H9 (cell line): ENCODE results near the gene PNO1. TPM values are rescaled to one million over a fixed set of nuclear protein-coding genes. Genes with fewer than 3 reads are reported as not detected.

Experiments
- DNase-seq: peaks from one replicate; pipeline ENCODE4 v3.0.0-alpha.2; 2017
- H2AFZ ChIP-seq: one replicate; pipeline ENCODE4 v1.6.1; 2013; ENCODE audit warnings: mild to moderate bottlenecking, low read length, control low read depth, moderate library complexity
- H2AK5ac ChIP-seq: 2 replicates; pipeline ENCODE4 v1.6.1; 2013; ENCODE audit warnings: low read length, control low read depth, mixed read lengths; ENCODE audit not compliant: insufficient read length
- H2BK120ac ChIP-seq: one replicate; pipeline ENCODE4 v1.6.1; 2013; ENCODE audit warnings: low read depth, mild to moderate bottlenecking, low read length, control low read depth, inconsistent platforms; ENCODE audit not compliant: poor library complexity, severe bottlenecking
- H2BK12ac ChIP-seq: 2 replicates; pipeline ENCODE4 v1.6.1; 2013; ENCODE audit warnings: low read length, control low read depth, mixed read lengths, low read depth; ENCODE audit not compliant: insufficient read length
- H2BK15ac ChIP-seq: 2 replicates; pipeline ENCODE4 v1.6.1; 2013; ENCODE audit warnings: low read depth, low read length, control low read depth
- H2BK20ac ChIP-seq: one replicate; pipeline ENCODE4 v1.6.1; 2013; ENCODE audit warnings: low read depth, mild to moderate bottlenecking, low read length, control low read depth, inconsistent platforms; ENCODE audit not compliant: poor library complexity, severe bottlenecking
- H2BK5ac ChIP-seq: 2 replicates; pipeline ENCODE4 v1.6.1; 2013; ENCODE audit warnings: low read length, control low read depth, mixed read lengths; ENCODE audit not compliant: insufficient read length
- H3K14ac ChIP-seq: 2 replicates; pipeline ENCODE4 v1.6.1; 2013; ENCODE audit warnings: low read length, control low read depth; ENCODE audit not compliant: insufficient read depth
- H3K18ac ChIP-seq: 2 replicates; pipeline ENCODE4 v1.6.1; 2013; ENCODE audit warnings: low read depth, mild to moderate bottlenecking, mixed read lengths, low read length, control low read depth; ENCODE audit not compliant: insufficient read length
- H3K23ac ChIP-seq: 2 replicates; pipeline ENCODE4 v1.6.1; 2013; ENCODE audit warnings: low read length, control low read depth, mixed read lengths, low read depth; ENCODE audit not compliant: insufficient read length
- H3K23me2 ChIP-seq: 2 replicates; pipeline ENCODE4 v1.6.1; 2013; ENCODE audit warnings: low read depth, mild to moderate bottlenecking, mixed read lengths, low read length, control low read depth; ENCODE audit not compliant: insufficient read length, poor library complexity, severe bottlenecking
- H3K27ac ChIP-seq: 2 replicates; pipeline ENCODE4 v1.5.1; 2013; ENCODE audit warnings: low read length, control low read depth, mixed read lengths, low read depth; ENCODE audit not compliant: insufficient read length
- H3K27me3 ChIP-seq: 2 replicates; pipeline ENCODE4 v1.6.1; 2013; ENCODE audit warnings: low read length, control low read depth, inconsistent platforms; ENCODE audit not compliant: insufficient read depth
- H3K4ac ChIP-seq: 2 replicates; pipeline ENCODE4 v1.6.1; 2013; ENCODE audit warnings: low read depth, mild to moderate bottlenecking, control low read depth, inconsistent platforms, low read length, moderate library complexity
- H3K4me1 ChIP-seq: 2 replicates; pipeline ENCODE4 v1.6.1; 2013; ENCODE audit warnings: low read length, control low read depth, inconsistent platforms; ENCODE audit not compliant: insufficient read depth
- H3K4me2 ChIP-seq: 2 replicates; pipeline ENCODE4 v1.6.1; 2013; ENCODE audit warnings: low read length, control low read depth, mixed read lengths; ENCODE audit not compliant: insufficient read length, insufficient read depth
- H3K56ac ChIP-seq: 2 replicates; pipeline ENCODE4 v1.6.1; 2013; ENCODE audit warnings: low read depth, mild to moderate bottlenecking, mixed read lengths, low read length, control low read depth; ENCODE audit not compliant: insufficient read length
- H3K79me1 ChIP-seq: 2 replicates; pipeline ENCODE4 v1.6.1; 2013; ENCODE audit warnings: low read depth, mild to moderate bottlenecking, moderate library complexity, low read length, control low read depth, inconsistent platforms; ENCODE audit not compliant: insufficient read depth, poor library complexity, severe bottlenecking
- H3K79me2 ChIP-seq: 2 replicates; pipeline ENCODE4 v1.6.1; 2013; ENCODE audit warnings: low read length, control low read depth, inconsistent platforms; ENCODE audit not compliant: insufficient read depth
- H3K9ac ChIP-seq: 2 replicates; pipeline ENCODE4 v1.6.1; 2013; ENCODE audit warnings: low read length, control low read depth, mixed read lengths; ENCODE audit not compliant: insufficient read length; ENCODE audit errors: extremely low read depth
- H3K9me3 ChIP-seq: one replicate; pipeline ENCODE4 v1.6.1; 2013; ENCODE audit warnings: low read depth, low read length, inconsistent platforms; ENCODE audit not compliant: control insufficient read depth
- H3T11ph ChIP-seq: one replicate; pipeline ENCODE4 v1.6.1; 2013; ENCODE audit warnings: mild to moderate bottlenecking, low read length, control low read depth, inconsistent platforms
- H4K20me1 ChIP-seq: one replicate; pipeline ENCODE4 v1.6.1; 2013; ENCODE audit not compliant: control insufficient read depth, insufficient read length, insufficient read depth
- H4K5ac ChIP-seq: 2 replicates; pipeline ENCODE4 v1.6.1; 2013; ENCODE audit warnings: low read depth, mild to moderate bottlenecking, mixed read lengths, low read length, control low read depth; ENCODE audit not compliant: insufficient read length
- H4K8ac ChIP-seq: replicated peaks from 2 replicates; pipeline ENCODE4 v1.6.1; 2013; ENCODE audit warnings: low read length, control low read depth, mixed read lengths, low read depth; ENCODE audit not compliant: insufficient read length
- H4K91ac ChIP-seq: 2 replicates; pipeline ENCODE4 v1.6.1; 2013; ENCODE audit warnings: low read depth, mild to moderate bottlenecking, moderate library complexity, mixed read lengths, low read length, control low read depth; ENCODE audit not compliant: insufficient read length
- H3K27ac Mint-ChIP-seq, 3 experiments: 2 replicates in 2 of 3; 3 replicates in 1 of 3; pipeline ENCODE4 v1.8.0; 2020 to 2021; ENCODE audit warnings: mixed read lengths in 3 of 3, mild to moderate bottlenecking in 1 of 3, moderate library complexity in 1 of 3
- H3K27me3 Mint-ChIP-seq: 2 replicates; pipeline ENCODE4 v1.8.0; 2021; ENCODE audit warnings: low read depth, mild to moderate bottlenecking, moderate library complexity, mixed read lengths
- H3K36me3 Mint-ChIP-seq, 3 experiments: 2 replicates in 2 of 3; 3 replicates in 1 of 3; pipeline ENCODE4 v1.8.0; 2020 to 2021; ENCODE audit warnings: low read depth in 3 of 3, mixed read lengths in 3 of 3; ENCODE audit not compliant: insufficient read depth in 1 of 3
- H3K4me1 Mint-ChIP-seq, 2 experiments: 2 replicates each; pipeline ENCODE4 v1.8.0; 2020; ENCODE audit warnings: mixed read lengths in 2 of 2
- H3K4me3 Mint-ChIP-seq, 2 experiments: 2 replicates in 1 of 2; 3 replicates in 1 of 2; pipeline ENCODE4 v1.8.0; 2020 to 2021; ENCODE audit warnings: mild to moderate bottlenecking in 2 of 2, mixed read lengths in 2 of 2, moderate library complexity in 1 of 2
- H3K9me3 Mint-ChIP-seq, 2 experiments: 2 replicates in 1 of 2; 3 replicates in 1 of 2; pipeline ENCODE4 v1.8.0; 2020; ENCODE audit warnings: mild to moderate bottlenecking in 2 of 2, mixed read lengths in 2 of 2, moderate library complexity in 1 of 2
- CTCF ChIP-seq: fragments of 200-600 bp; sonication (generic); conservative IDR thresholded peaks from 3 replicates; pipeline ENCODE4 v1.8.0; 2021; ENCODE audit warnings: antibody characterized with exemption, mild to moderate bottlenecking
- WGBS: extraction: QIAGEN DNeasy Blood & Tissue Kit; methylation state at CpG from one replicate; pipeline ENCODE4 v1.1.7; 2013; ENCODE audit warnings: missing lambda C conversion rate, low lambda C conversion rate, mixed read lengths; ENCODE audit not compliant: insufficient read length; ENCODE audit errors: extremely low coverage; 5-methylcytosine and 5-hydroxymethylcytosine counted together
- total RNA-seq: library from RNA; stranded (reverse); gene quantifications from 2 replicates; pipeline ENCODE4 v1.2.1, GENCODE V29; 2021

The PNO1 gene
- total RNA-seq, 1 experiment from 2014 or later: 46.5 TPM

GRCh38 chr2:68177541-68177940, 19.9 kb downstream of the PNO1 start:
- Mint-ChIP-seq H3K4me1 (peaks cover 0 to 5% of the 10 kb centered on the region in 2 experiments; a peak in 1 of 4 replicates), H3K27ac (peak overlapping the region in 2 of 3 experiments; percentile 27 to 65; a peak in 3 of 7 replicates)

More at GRCh38 chr2:68177541-68177940, 19.9 kb downstream of the PNO1 start:
- H3K27ac ChIP-seq: no peak overlapping the region
- no peak overlapping the region for H3K18ac ChIP-seq
- no peak overlapping the region for H4K5ac ChIP-seq
- H3K56ac ChIP-seq: no peak overlapping the region
- H4K91ac ChIP-seq: no peak overlapping the region
- no peaks in the 10 kb centered on the region for H3K23me2 ChIP-seq
- H3K79me1 ChIP-seq: no peaks in the 10 kb centered on the region
- no peak overlapping the region for H3K9ac ChIP-seq
- H3K79me2 ChIP-seq: no peaks in the 10 kb centered on the region
- no peak overlapping the region for H2BK5ac ChIP-seq
- no peak overlapping the region for H3K4ac ChIP-seq
- H3K4me2 ChIP-seq: no peak overlapping the region
- no peak for DNase-seq
- Mint-ChIP-seq H3K27me3 (no peaks in the 10 kb centered on the region), H3K4me3 (no peak overlapping the region), H3K9me3 (no peaks in the 10 kb centered on the region), H3K36me3 (peaks cover 7 to 45% (median 28%) of the 10 kb centered on the region in 3 experiments; a peak in 6 of 7 replicates)
- H4K8ac ChIP-seq: no peak overlapping the region
- no peaks in the 10 kb centered on the region for H3K9me3 ChIP-seq
- no peak overlapping the region for H3T11ph ChIP-seq
- TF ChIP-seq CTCF: no peak
- H2BK12ac ChIP-seq: no peak overlapping the region
- H3K4me1 ChIP-seq: no peaks in the 10 kb centered on the region
- no peak overlapping the region for H3K23ac ChIP-seq
- no peak overlapping the region for H2BK120ac ChIP-seq
- no peak overlapping the region for H2BK15ac ChIP-seq
- H2AFZ ChIP-seq: no peak overlapping the region
- no peak overlapping the region for H3K14ac ChIP-seq
- H4K20me1 ChIP-seq: no peaks in the 10 kb centered on the region
- H2AK5ac ChIP-seq: no peak overlapping the region
- no peaks in the 10 kb centered on the region for H3K27me3 ChIP-seq
- WGBS: no CpG with 5 or more reads among the region's 2 CpGs
- no peak overlapping the region for H2BK20ac ChIP-seq
